Nephron (organoid): Measurements from ENCODE around the gene MTA3.
"Not testable (repeated sequence)": the region's sequence is repeated elsewhere in the genome, so short reads cannot be mapped to it uniquely, and the experiment has no call there.

Source experiments
- H3K27ac Mint-ChIP-seq, 3 experiments: 2 replicates each; pipeline ENCODE4 v1.8.0; 2020; ENCODE audit warnings: mixed read lengths in 3 of 3, mild to moderate bottlenecking in 2 of 3, moderate library complexity in 1 of 3
- H3K27me3 Mint-ChIP-seq: 2 replicates; pipeline ENCODE4 v1.8.0; 2021; ENCODE audit warnings: low read depth, mild to moderate bottlenecking, moderate library complexity, mixed read lengths
- H3K36me3 Mint-ChIP-seq: 2 replicates; pipeline ENCODE4 v1.8.0; 2020; ENCODE audit warnings: low read depth, mixed read lengths
- H3K4me1 Mint-ChIP-seq: 2 replicates; pipeline ENCODE4 v1.8.0; 2020; ENCODE audit warnings: mixed read lengths
- H3K4me3 Mint-ChIP-seq, 3 experiments: 2 replicates each; pipeline ENCODE4 v1.8.0; 2020; ENCODE audit warnings: mild to moderate bottlenecking in 3 of 3, mixed read lengths in 3 of 3, moderate library complexity in 2 of 3
- H3K9me3 Mint-ChIP-seq: 2 replicates; pipeline ENCODE4 v1.8.0; 2020; ENCODE audit warnings: mixed read lengths
- TF ChIP-seq, protein P1 (sequence below), 3 experiments: fragments of 200-600 bp; sonication (generic); IDR thresholded peaks; one replicate each; pipeline ENCODE4 v1.5.0; 2021; ENCODE audit warnings: antibody characterized with exemption in 3 of 3; ENCODE audit not compliant: unreplicated experiment in 3 of 3

The MTA3 gene

DNA sequence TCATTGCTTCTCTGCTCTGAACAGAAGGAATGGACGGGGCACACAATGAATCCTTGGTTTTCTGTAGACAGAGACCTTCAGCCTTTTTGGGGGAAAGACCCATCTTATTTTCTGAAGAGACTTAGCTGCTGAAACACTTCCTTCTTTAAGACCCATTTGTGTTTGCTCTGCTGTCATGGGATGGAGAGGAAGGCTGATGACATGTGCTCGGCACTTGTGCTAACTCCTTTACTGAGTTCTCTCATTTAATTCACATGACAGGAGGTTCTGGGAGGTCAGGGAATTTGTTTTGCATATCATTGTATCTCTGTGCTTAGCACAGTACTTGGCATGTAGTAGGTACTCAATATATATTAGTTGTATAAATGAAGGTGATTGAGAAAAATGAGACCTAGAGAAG is 156.5 kb downstream of the MTA3 start:
- Mint-ChIP-seq H3K27me3 (no peaks in the 10 kb centered on the region), H3K4me1 (peaks cover 10% of the 10 kb centered on the region), H3K9me3 (peaks cover 9% of the 10 kb centered on the region), H3K4me3 (no peak overlapping the region), H3K27ac (no peak overlapping the region), H3K36me3 (peaks cover 45% of the 10 kb centered on the region)
- TF ChIP-seq, protein P1, sequence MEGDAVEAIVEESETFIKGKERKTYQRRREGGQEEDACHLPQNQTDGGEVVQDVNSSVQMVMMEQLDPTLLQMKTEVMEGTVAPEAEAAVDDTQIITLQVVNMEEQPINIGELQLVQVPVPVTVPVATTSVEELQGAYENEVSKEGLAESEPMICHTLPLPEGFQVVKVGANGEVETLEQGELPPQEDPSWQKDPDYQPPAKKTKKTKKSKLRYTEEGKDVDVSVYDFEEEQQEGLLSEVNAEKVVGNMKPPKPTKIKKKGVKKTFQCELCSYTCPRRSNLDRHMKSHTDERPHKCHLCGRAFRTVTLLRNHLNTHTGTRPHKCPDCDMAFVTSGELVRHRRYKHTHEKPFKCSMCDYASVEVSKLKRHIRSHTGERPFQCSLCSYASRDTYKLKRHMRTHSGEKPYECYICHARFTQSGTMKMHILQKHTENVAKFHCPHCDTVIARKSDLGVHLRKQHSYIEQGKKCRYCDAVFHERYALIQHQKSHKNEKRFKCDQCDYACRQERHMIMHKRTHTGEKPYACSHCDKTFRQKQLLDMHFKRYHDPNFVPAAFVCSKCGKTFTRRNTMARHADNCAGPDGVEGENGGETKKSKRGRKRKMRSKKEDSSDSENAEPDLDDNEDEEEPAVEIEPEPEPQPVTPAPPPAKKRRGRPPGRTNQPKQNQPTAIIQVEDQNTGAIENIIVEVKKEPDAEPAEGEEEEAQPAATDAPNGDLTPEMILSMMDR (IDR thresholded peaks at IDR 0.05; ENCODE audit: unreplicated experiment in 3 of 3) = no peak

DNA sequence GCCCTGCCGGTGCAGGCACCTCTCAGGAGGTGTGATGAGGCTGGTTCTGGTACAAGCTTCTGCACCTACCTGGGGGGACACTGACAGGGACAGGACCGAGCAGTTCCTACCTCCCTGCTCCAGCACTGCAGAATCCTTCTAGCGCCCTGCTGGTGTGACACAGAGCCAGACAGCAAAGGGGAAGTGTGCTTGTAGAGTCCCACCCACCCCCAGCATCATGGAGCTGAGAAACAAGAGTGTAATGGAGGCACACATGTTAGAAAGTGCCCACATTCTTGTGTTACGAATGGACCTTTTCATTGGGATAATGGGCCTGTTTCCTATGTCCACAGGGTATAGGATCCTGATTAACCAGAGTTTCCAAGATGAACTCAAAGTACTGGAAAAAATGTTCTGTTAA is 157.2 kb downstream of the MTA3 start:
- TF ChIP-seq, protein P1 (IDR thresholded peaks at IDR 0.05; ENCODE audit: unreplicated experiment in 3 of 3) = no peak
- Mint-ChIP-seq H3K9me3 (peaks cover 15% of the 10 kb centered on the region), H3K27me3 (no peaks in the 10 kb centered on the region)

DNA sequence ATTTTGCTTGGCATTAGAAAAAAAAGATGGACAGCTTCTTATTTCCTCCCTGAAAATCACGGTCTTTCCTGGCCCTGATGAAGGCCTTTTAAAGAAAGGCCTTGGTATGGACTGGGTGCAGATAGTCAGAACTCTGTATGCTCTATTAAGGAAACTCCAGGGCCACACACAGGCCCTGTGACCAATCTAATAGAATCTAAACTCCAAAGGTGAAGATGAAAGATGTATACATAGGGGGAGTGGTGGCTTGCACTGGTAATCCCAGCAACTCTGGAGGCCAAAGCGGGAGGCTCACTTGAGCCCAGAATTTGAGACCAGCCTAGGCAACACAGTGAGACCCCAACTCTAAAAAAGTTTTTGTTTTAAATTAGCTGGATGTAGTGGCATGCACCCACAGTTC is 158.2 kb downstream of the MTA3 start:
- H3K27me3 Mint-ChIP-seq = no peaks in the 10 kb centered on the region
- H3K27ac Mint-ChIP-seq = no peak overlapping the region
- peaks cover 63% of the 10 kb centered on the region for H3K36me3 Mint-ChIP-seq
- H3K4me3 Mint-ChIP-seq = no peak overlapping the region
- TF ChIP-seq, protein P1 (IDR thresholded peaks at IDR 0.05; ENCODE audit: unreplicated experiment in 3 of 3) = no peak
- H3K9me3 Mint-ChIP-seq = peaks cover 22% of the 10 kb centered on the region
- peaks cover 10% of the 10 kb centered on the region for H3K4me1 Mint-ChIP-seq

More for the DNA sequence above, 157.2 kb downstream of the MTA3 start:
- Mint-ChIP-seq H3K36me3 (peaks cover 53% of the 10 kb centered on the region), H3K4me1 (peaks cover 10% of the 10 kb centered on the region), H3K27ac (no peak overlapping the region), H3K4me3 (no peak overlapping the region)

DNA sequence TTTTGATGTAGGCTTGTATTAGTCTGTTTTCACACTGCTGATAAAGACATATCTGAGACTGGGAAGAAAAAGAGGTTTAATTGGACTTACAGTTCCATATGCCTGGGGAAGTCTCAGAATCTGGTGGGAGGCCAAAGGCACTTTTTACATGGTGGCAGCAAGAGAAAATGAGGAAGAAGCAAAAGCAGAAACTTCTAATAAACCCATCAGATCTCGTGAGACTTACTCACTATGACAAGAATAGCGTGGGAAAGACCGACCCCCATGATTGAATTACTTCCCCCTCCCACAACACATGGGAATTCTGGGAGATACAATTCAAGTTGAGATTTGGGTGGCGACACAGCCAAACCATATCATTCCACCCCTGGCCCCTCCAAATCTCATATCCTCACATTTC is 162.9 kb downstream of the MTA3 start:
- H3K4me1 Mint-ChIP-seq, H3K27ac Mint-ChIP-seq, H3K27me3 Mint-ChIP-seq, H3K4me3 Mint-ChIP-seq: not testable (repeated sequence)
- Mint-ChIP-seq H3K9me3 (peaks cover 51% of the 10 kb centered on the region), H3K36me3 (peaks cover 95% of the 10 kb centered on the region)

DNA sequence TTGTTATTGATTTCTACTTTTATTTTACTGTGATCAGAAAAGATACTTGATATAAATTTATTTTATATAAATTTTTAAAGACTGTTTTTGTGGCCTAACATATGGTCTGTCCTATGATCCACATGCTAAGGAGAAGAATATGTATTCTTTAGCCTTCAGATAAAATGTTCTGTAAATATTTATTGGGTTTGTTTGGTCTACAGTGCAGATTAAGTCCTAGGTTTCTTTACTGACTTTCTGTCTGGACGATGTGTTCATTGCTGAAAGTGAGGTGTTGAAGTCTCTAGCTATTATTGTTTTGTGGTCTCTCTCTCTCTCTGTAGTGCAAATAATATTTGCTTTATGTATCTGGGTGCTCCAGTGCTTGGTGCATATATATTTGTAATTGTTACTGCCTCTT is 165.4 kb downstream of the MTA3 start:
- H3K4me1 Mint-ChIP-seq = no peaks in the 10 kb centered on the region
- peaks cover 97% of the 10 kb centered on the region for H3K36me3 Mint-ChIP-seq
- TF ChIP-seq, protein P1 (IDR thresholded peaks at IDR 0.05; ENCODE audit: unreplicated experiment in 3 of 3) = no peak
- H3K27me3 Mint-ChIP-seq = no peaks in the 10 kb centered on the region
- H3K9me3 Mint-ChIP-seq = peaks cover 55% of the 10 kb centered on the region
- H3K4me3 Mint-ChIP-seq = no peak overlapping the region
- no peak overlapping the region for H3K27ac Mint-ChIP-seq

DNA sequence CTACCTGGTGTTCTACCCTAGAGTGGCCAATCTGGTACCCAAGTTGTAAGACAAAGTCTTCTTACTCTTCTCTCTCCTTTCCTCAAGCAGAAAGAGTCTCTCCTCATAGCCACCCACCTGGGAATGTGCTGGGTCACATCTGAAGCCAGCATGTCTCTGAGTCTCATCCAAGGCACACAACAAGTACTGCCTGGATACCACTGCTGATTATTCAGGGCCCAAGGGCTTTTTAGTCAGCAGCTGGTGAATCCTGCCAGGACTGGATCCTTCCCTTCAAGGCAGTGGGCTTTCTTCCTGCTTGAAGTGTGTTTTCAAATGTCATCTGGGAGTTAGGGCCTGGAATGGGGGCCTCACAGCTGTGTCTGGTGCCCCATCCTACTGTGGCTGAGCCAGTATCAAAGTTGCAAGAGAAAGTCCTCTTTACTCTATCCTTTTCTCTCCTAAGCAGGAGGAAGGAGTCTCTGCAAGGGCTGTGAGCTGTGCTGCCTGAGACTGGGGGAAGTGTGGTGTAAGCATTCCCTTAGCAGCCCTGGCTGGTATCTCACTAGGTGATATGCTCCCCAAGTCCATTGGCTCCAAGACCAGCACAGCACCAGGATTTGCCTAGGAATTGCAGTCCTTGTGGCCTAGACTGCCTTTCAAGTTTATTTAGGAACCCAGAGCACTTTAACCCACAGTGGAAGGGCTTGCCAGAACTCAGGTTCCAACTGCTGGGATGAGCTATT is 168.3 kb downstream of the MTA3 start:
- Mint-ChIP-seq H3K4me1 (no peaks in the 10 kb centered on the region), H3K36me3 (peaks cover 95% of the 10 kb centered on the region), H3K4me3 (no peak overlapping the region), H3K9me3 (peaks cover 40% of the 10 kb centered on the region), H3K27me3 (no peaks in the 10 kb centered on the region), H3K27ac (no peak overlapping the region)
- TF ChIP-seq, protein P1 (IDR thresholded peaks at IDR 0.05; ENCODE audit: unreplicated experiment in 3 of 3) = no peak
